Cardiac muscle cell (in vitro differentiated cells and primary cell): ENCODE results near the gene HDAC5. TPM values are rescaled to one million over a fixed set of nuclear protein-coding genes. Genes with fewer than 3 reads are reported as not detected.
"Not testable (repeated sequence)": the region's sequence is repeated elsewhere in the genome, so short reads cannot be mapped to it uniquely, and the experiment has no call there.

ENCODE experiments used
- DNase-seq, 2 donors: peaks; one replicate each; pipeline versions ENCODE4 v3.0.0 to v3.0.0-alpha.2; 2010 to 2017; ENCODE audit warnings: low read depth in 1 of 2, low spot score in 1 of 2
- H3K27ac ChIP-seq: fragments of 200-600 bp; sonication (generic); 2 replicates; pipeline ENCODE4 v1.5.1; 2016
- H3K27me3 ChIP-seq: fragments of 200-600 bp; sonication (generic); 2 replicates; pipeline ENCODE4 v1.6.0; 2016; ENCODE audit warnings: control low read depth
- H3K36me3 ChIP-seq: fragments of 200-600 bp; sonication (generic); 2 replicates; pipeline ENCODE4 v1.5.1; 2016; ENCODE audit warnings: control low read depth
- H3K4me1 ChIP-seq: fragments of 200-600 bp; sonication (generic); 2 replicates; pipeline ENCODE4 v1.8.1; 2017; ENCODE audit warnings: low read depth, mild to moderate bottlenecking, mixed run types
- H3K4me3 ChIP-seq: fragments of 200-600 bp; sonication (generic); 2 replicates; pipeline ENCODE4 v1.5.1; 2016; ENCODE audit warnings: mild to moderate bottlenecking
- H3K9me3 ChIP-seq: fragments of 200-600 bp; sonication (generic); 2 replicates; pipeline ENCODE4 v1.5.1; 2017; ENCODE audit warnings: low read depth, mild to moderate bottlenecking, control low read depth
- CTCF ChIP-seq: IDR thresholded peaks from 2 replicates; pipeline ENCODE4 v1.5.1; 2012; ENCODE audit warnings: low read depth, mild to moderate bottlenecking, low read length
- polyA plus RNA-seq: library from polyadenylated mRNA; unstranded; fragments of >200 nt; fragmentation: Nextera tagmentation; extraction: Ambion mirVana; gene quantifications from 2 replicates; pipeline ENCODE4 v1.2.1, GENCODE V29; 2016
- total RNA-seq: library from RNA; depleted of rRNA; stranded (reverse); fragments of >200 nt; gene quantifications from 2 replicates; pipeline ENCODE4 v1.2.3, GENCODE V29; 2016

Gene HDAC5
- total and polyA plus RNA-seq, 2 experiments from 2014 or later: 94.1 to 300 TPM

- Histone ChIP-seq H3K27ac (no peak overlapping the region), H3K9me3 (no peaks in the 10 kb centered on the region), H3K27me3 (no peaks in the 10 kb centered on the region), H3K36me3 (peaks cover 29% of the 10 kb centered on the region), H3K4me3 (no peak overlapping the region), H3K4me1 (peaks cover 10% of the 10 kb centered on the region)
- no peak for DNase-seq
- TF ChIP-seq CTCF: no peak
Observed at GRCh38 chr17:44037471-44037870, 86.0 kb downstream of the HDAC5 start.

GRCh38 chr17:44034688-44035087 lies 88.8 kb downstream of the HDAC5 start:
- not testable (repeated sequence) for H3K4me1 ChIP-seq, H3K27me3 ChIP-seq, H3K9me3 ChIP-seq, DNase-seq, H3K4me3 ChIP-seq, H3K27ac ChIP-seq
- H3K36me3 ChIP-seq: peaks cover 38% of the 10 kb centered on the region

- no peak for DNase-seq
- no peak overlapping the region for H3K4me3 ChIP-seq
- no peak for TF ChIP-seq CTCF
- H3K9me3 ChIP-seq: no peaks in the 10 kb centered on the region
- no peaks in the 10 kb centered on the region for H3K4me1 ChIP-seq
- H3K36me3 ChIP-seq: peaks cover 38% of the 10 kb centered on the region
- H3K27me3 ChIP-seq: no peaks in the 10 kb centered on the region
- no peak overlapping the region for H3K27ac ChIP-seq
Observed at GRCh38 chr17:44033861-44034408, 89.5 kb downstream of the HDAC5 start.

GRCh38 chr17:44030482-44030881 lies 93.0 kb downstream of the HDAC5 start:
- H3K27ac ChIP-seq: no peak overlapping the region
- no peaks in the 10 kb centered on the region for H3K4me1 ChIP-seq
- H3K4me3 ChIP-seq: no peak overlapping the region
- no peak for TF ChIP-seq CTCF
- DNase-seq: no peak
- H3K9me3 ChIP-seq: no peaks in the 10 kb centered on the region
- peaks cover 19% of the 10 kb centered on the region for H3K36me3 ChIP-seq
- H3K27me3 ChIP-seq: no peaks in the 10 kb centered on the region

GRCh38 chr17:44029736-44030135 lies 93.7 kb downstream of the HDAC5 start:
- DNase-seq: no peak
- Histone ChIP-seq H3K27me3 (no peaks in the 10 kb centered on the region), H3K36me3 (peaks cover 19% of the 10 kb centered on the region), H3K27ac (no peak overlapping the region), H3K4me3 (no peak overlapping the region), H3K9me3 (no peaks in the 10 kb centered on the region), H3K4me1 (no peaks in the 10 kb centered on the region)
- no peak for TF ChIP-seq CTCF

Other genes starting within 250 kb of the HDAC5 start
- gene MPP2, start 216.1 kb downstream of the HDAC5 start, total RNA-seq: 25.0 and 25.4 TPM in 2 replicates
- 17.2 and 23.4 TPM in 2 replicates for gene MPP2, start 216.1 kb downstream of the HDAC5 start, polyA plus RNA-seq
- not detected in 2 replicates for gene PPY, start 181.2 kb downstream of the HDAC5 start, total RNA-seq
- not detected in 2 replicates for gene PPY, start 181.2 kb downstream of the HDAC5 start, polyA plus RNA-seq
- gene PYY, start 169.7 kb downstream of the HDAC5 start, total RNA-seq: not detected in 2 replicates
- 0.77 TPM in 1 of 2 replicates, not detected in the other for gene PYY, start 169.7 kb downstream of the HDAC5 start, polyA plus RNA-seq
- 4.2 and 6.1 TPM in 2 replicates for gene NAGS, start 119.0 kb downstream of the HDAC5 start, total RNA-seq
- gene NAGS, start 119.0 kb downstream of the HDAC5 start, polyA plus RNA-seq: 5.1 and 8.5 TPM in 2 replicates
- gene TMEM101, start 108.7 kb downstream of the HDAC5 start, total RNA-seq: 37.5 and 65.8 TPM in 2 replicates
- 22.5 and 40.6 TPM in 2 replicates for gene TMEM101, start 108.7 kb downstream of the HDAC5 start, polyA plus RNA-seq
- 31.0 and 45.3 TPM in 2 replicates for gene LSM12, start 57.0 kb downstream of the HDAC5 start, total RNA-seq
- gene LSM12, start 57.0 kb downstream of the HDAC5 start, polyA plus RNA-seq: 46.5 and 60.7 TPM in 2 replicates
- 93.1 and 95.3 TPM in 2 replicates for gene G6PC3, start 52.9 kb downstream of the HDAC5 start, total RNA-seq
- gene G6PC3, start 52.9 kb downstream of the HDAC5 start, polyA plus RNA-seq: 162 and 234 TPM in 2 replicates
- 3.6 and 9.6 TPM in 2 replicates for gene HROB, start 18.3 kb upstream of the HDAC5 start, total RNA-seq
- 7.8 and 15.6 TPM in 2 replicates for gene HROB, start 18.3 kb upstream of the HDAC5 start, polyA plus RNA-seq
- gene ASB16, start 47.1 kb upstream of the HDAC5 start, total RNA-seq: 3.1 and 6.4 TPM in 2 replicates
- gene ASB16, start 47.1 kb upstream of the HDAC5 start, polyA plus RNA-seq: 5.5 and 6.4 TPM in 2 replicates
- 31.3 and 43.9 TPM in 2 replicates for gene TMUB2, start 63.3 kb upstream of the HDAC5 start, total RNA-seq
- 40.5 and 50.7 TPM in 2 replicates for gene TMUB2, start 63.3 kb upstream of the HDAC5 start, polyA plus RNA-seq
- gene ATXN7L3, start 76.2 kb upstream of the HDAC5 start, total RNA-seq: 79.0 and 91.0 TPM in 2 replicates
- 24.7 and 31.4 TPM in 2 replicates for gene ATXN7L3, start 76.2 kb upstream of the HDAC5 start, polyA plus RNA-seq
- 70.6 and 75.0 TPM in 2 replicates for gene UBTF, start 96.0 kb upstream of the HDAC5 start, total RNA-seq
- gene UBTF, start 96.0 kb upstream of the HDAC5 start, polyA plus RNA-seq: 51.1 and 52.1 TPM in 2 replicates
- not detected in 2 replicates for gene SLC4A1, start 144.5 kb upstream of the HDAC5 start, total RNA-seq
- not detected in 2 replicates for gene SLC4A1, start 144.5 kb upstream of the HDAC5 start, polyA plus RNA-seq
- 2.3 and 5.8 TPM in 2 replicates for gene RUNDC3A, start 185.0 kb upstream of the HDAC5 start, total RNA-seq
- gene RUNDC3A, start 185.0 kb upstream of the HDAC5 start, polyA plus RNA-seq: 0.99 and 1.9 TPM in 2 replicates
- 228 and 243 TPM in 2 replicates for gene SLC25A39, start 201.2 kb upstream of the HDAC5 start, total RNA-seq
- 252 and 284 TPM in 2 replicates for gene SLC25A39, start 201.2 kb upstream of the HDAC5 start, polyA plus RNA-seq
- gene GRN, start 221.7 kb upstream of the HDAC5 start, total RNA-seq: 274 and 275 TPM in 2 replicates
- gene GRN, start 221.7 kb upstream of the HDAC5 start, polyA plus RNA-seq: 353 and 377 TPM in 2 replicates
- gene FAM171A2, start 240.2 kb upstream of the HDAC5 start, total RNA-seq: 45.1 and 49.5 TPM in 2 replicates
- gene FAM171A2, start 240.2 kb upstream of the HDAC5 start, polyA plus RNA-seq: 38.6 and 43.2 TPM in 2 replicates